ENCODE data around the gene NDFIP1.

Gene NDFIP1, protein sequence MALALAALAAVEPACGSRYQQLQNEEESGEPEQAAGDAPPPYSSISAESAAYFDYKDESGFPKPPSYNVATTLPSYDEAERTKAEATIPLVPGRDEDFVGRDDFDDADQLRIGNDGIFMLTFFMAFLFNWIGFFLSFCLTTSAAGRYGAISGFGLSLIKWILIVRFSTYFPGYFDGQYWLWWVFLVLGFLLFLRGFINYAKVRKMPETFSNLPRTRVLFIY

DNA sequence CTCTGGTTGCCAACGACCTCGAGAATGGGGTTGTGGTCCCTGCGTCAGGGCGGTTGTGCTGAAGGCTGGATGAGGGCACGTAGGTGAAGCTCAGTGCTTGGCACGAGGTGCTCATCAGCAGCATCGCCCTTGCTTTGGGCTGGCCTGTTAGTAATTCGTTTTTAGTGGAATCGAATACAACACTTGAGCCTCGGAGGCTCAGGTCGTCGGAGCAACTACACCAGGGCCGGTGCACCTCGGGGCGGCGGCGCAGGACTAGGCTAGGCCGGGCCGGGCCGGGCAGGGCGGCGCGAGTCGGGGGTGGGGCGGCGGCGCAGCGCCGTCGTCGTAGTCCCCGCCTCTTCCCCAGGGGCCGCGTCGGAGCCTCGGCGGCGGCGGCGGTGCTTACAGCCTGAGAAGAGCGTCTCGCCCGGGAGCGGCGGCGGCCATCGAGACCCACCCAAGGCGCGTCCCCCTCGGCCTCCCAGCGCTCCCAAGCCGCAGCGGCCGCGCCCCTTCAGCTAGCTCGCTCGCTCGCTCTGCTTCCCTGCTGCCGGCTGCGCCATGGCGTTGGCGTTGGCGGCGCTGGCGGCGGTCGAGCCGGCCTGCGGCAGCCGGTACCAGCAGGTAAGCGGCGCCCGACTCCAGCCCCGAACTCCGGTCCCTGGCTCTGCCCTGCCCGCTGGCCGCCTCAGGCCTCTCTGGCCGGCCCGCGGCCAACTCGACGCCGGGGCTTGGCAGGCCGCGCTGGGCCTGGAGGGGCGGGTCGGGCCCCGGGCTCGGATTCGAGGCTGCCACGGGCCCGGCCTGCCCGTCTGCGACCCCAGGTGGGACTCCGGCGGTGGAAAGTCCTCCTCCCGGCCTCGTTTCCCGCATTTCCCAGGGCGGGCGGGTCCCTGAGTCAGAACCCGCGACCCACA, at the start of gene NDFIP1:
Gene NDFIP1, plus strand, starts transcription at position 348 of the 899 bp plus-strand sequence. Its CDS starts 196 bp downstream, at position 544.
- DNase-seq = peak; percentile 87

DNA sequence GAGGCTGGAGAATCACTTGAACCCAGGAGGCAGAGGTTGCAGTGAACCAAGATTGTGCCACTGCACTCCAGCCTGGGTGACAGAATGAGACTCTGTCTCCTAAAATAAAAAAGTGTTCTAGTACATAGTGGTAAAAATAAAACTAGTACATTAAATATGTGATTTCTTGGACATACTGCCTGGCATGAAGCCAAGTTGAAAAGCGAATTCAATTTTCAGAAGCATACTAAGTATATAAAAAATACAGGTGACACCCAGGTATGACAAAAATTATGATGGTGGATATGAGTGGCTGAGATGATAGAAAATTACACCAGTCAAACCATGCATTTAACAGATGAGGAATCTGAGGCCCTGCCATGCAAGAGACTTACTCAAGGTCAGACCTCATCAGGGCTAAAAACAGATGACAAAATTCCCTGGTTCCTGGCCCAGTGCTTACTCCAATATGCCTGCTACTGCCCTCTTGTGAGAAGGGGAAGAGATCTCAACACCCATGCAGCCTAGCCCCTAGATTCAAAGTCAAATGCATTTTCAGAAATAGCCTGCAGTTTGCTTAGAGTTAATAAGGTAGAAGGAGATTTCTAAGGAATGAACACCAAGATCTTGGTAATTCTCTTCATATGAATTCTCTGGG, 49.2 kb upstream of the NDFIP1 start:
- DNase-seq = no peak

DNA sequence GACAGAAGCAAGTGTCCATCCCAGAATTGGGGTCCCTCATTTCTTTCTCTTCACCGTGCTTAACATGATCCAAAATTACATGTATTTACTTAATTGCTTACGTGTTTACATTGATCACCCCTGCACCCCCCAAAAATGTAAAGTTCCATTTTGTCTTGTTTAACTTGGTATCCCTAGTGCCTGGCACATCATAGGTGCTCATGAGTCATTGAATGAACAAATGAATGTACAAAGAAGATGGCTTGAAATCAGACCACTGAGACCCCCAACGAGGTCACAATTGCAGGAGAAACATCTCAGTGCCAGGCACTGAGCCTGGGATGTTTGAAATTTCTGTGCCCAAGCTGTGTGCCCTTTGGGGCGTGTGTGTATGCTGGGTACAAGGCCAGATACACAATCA, 45.2 kb upstream of the NDFIP1 start:
- no peak for DNase-seq

DNA sequence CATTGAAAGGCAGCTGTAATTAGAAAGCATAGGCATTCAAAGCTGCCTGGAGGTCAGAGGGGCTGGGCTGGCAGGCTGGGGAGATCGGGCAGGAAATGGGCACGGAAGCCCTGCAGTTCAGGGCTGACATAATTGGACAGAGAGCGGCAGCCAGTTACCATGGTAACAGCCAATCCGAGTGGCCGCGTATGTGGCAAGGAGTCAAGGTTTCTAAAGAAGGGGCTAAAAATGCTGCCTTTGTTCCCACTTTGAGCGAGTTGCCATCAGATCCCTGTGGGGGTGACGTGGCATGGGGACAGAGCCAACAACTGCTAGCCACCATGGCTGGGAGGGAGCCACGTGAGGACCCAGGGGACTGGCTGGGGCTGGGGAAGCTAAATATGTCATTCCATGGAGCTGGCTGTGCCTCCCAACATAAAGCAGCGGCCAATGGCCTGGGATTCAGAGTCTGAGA, 44.7 kb upstream of the NDFIP1 start:
- DNase-seq = peak; percentile 52

DNA sequence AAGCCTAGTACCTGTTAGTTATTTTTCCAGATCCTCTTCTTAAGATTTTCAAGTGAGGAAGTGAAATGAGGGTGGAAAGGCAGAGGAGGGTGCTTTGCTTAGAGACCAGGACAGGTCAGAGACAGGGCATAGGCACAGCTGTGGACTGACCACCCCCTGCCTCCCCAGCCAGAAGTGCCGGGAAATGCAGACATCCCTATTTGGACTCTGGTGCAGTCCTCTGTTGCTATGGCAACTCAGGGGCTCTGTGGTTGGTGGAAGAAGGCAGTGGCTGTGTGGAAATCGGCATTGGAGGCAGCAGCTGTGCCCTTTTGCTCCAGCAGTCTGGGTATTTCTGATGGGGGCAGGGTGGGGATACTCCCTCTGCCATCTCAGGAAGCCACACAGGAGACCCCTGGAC, 43.3 kb upstream of the NDFIP1 start:
- no peak for DNase-seq

DNA sequence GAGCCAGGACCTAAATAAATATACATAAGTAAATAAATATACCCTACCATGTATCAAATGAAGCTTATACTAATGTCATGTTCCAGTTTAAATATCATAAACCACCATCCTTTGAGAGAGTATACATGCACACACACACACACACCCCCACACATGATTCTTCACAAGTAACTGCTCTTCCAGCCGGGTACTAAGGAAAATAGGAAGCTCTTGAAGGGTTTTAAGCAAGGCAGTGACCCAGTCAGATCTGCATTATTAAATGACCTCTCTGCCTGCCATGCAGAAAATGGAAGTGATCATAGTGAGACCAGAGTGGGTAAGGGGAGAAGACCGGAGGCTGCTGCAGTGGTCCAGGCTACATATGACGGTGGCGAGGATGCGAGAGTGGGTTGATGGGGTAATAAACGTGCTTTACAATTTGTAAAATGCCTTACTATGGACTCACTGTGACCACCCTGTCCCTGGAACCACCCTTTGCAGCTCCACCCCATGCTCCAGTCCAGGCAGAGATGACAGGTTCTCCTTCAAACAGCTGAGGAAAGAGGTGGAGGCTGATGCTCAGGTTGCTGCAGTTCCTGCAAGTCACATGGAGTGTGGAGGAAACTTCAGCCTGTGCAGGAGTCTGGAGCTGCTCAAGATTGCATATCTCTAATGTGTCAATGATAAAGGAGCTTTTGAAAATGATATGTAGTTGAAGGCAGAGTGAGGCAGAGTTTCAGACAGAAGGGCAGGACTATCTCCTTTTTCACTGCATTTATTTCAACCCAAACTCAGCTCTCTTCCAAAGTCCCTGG, 38.8 kb upstream of the NDFIP1 start:
- no peak for DNase-seq

DNA sequence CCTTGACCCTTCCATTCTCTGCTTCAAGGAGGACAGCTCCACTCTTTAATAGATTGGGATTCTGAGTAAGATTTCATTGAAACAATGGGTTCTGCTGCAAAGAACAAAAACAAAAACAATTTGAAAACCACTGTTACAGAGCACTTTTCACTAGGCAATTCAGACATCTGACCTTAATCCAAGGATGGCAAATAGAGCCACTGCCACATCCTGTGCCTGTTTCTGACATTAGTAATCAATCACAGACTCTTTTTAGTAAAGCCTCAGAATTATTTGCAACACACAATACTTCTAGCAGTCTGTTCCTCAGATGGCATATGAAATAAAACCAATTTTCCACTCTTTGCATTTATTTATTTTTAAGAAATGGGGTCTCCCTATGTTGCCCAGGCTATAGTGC, 37.8 kb upstream of the NDFIP1 start:
- DNase-seq = no peak

DNA sequence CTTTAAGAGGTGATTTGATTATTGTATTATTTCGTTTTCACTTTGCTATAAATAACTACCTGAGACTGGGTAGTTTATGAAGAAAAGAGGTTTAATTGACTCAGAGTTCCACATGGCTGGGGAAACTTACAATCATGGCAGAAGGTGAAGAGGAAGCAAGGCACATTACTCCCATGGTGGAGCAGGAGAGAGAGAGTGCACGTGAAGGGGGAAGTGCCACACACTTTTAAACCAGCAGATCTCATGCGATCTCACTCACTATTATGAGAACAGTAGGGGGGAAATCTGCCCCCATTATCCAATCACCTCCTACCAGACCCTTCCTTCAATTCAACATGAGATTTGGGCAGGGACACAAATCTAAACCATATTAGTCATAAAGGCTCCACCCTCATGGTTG, 36.1 kb upstream of the NDFIP1 start:
- no peak for DNase-seq

DNA sequence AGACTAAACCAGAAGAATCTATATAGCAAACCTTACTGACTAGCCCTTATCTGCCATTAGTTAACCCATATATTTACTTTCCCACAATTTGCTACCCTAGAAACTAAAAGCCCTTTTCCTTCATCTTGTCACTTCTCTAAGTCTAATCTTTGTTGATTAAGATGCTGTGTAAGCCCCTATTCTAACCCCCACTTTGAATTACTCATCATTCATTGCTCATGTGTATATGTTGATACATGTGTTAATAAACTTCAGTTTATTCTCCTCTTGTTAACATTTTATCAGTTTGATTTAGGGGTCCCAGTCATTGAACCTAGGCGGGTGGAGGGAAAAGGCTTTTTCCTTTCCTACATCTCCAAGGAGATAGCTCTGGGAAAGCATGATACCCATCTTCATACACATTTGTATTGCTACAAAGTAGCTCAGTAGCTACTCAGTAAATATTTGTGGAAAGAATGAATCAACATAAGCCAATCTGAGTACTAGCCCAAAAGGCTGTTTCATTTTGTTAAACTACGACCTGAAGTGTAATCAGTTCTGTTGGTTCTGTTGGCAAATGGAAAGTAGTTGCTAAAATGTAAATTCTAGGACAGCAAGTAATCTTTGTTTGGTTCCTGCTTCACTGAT, 35.1 kb upstream of the NDFIP1 start:
- no peak for DNase-seq

DNA sequence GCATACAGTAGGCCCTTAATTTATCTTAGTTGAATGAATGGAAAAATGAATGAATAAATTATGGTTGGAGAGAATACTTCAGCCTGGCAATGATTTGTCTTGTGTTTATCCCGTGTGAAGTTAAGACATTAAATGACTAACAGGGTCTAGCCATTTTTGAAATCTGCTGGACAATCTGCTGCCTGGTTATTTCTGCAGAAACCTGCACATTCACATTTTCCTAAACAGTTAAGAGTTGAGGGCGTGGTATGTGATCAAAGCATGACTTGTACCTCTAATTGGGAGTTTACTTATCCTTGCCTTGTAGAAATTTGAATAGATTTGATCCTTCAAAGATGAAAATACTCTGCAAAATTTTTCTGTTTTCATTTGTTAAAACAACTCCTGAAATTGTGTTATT, 34.6 kb upstream of the NDFIP1 start:
- DNase-seq = no peak

DNA sequence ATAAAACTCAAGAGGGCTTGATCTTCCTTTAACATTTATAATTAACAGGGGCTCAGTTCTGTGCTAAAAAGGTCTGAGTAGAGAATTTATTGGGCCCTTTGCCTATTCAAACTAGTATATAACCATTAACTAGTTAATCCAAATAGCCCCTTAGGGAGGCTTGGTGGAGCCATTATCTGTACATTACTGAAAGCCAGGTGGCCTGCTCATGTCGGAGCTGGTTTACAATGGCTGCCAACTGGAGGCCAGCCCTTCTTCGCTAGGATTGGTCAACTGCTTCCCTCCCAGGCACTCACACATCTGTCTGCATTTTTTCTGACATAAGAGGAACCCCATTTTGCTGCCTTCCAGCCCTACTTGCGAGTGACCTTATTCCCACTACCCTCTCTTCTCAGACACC, 30.4 kb upstream of the NDFIP1 start:
- no peak for DNase-seq

DNA sequence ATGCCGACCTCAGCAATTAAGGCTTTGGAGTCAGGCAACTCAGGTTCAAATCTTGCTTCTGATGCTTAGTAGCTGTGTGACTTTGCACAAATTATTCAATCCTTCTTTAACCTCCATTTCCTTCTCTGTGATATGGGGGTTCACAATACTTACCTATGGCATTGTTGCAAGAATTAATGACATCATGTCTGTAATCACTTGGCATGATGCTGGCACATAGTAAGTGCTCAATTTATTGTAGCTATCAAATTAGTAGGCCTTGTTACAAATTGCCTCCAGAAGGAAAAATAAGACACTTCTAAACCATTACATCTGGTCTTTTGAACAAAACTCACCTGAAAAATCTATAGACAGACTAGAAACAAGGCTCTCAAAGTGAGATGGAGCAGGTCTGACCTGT, 29.9 kb upstream of the NDFIP1 start:
- no peak for DNase-seq

DNA sequence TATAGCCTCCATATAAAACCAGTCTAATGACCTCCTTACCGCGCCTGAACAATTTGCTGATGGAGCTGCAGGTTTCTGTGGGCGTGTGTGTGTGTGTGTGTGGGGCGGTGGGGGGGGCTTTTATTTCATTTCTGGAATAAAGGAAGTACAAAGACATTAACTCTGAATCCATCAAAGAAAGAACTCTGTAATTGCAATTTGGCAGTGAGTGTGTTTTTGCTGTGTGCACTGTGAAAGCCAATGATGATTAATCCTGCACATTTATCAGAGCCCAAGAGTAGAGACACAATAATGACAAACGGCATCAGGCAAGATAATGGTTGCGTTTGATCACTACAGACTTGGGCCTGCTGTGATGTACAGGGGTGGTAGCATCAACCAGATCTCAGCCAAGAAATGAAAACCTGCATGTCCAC, 29.3 kb upstream of the NDFIP1 start:
- no peak for DNase-seq

DNA sequence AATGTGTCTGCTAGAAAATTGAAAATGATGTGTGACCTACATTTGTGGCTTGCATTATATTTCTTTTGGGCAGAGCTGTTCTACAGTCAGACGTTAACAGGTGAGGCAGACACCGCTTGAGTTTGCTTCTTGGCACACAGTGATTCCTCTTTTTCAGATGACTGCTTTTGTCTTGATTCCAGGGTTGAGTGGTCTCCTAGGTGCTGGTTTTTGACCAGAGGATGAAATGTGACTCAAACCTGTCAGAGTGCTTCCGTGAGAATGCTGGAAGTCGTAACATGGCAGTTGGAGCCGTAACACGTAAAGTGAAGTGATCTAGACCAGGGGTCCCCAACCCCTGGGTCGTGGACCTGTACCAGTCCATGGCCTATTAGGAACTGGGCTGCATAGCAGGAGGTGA, 28.3 kb upstream of the NDFIP1 start:
- no peak for DNase-seq

DNA sequence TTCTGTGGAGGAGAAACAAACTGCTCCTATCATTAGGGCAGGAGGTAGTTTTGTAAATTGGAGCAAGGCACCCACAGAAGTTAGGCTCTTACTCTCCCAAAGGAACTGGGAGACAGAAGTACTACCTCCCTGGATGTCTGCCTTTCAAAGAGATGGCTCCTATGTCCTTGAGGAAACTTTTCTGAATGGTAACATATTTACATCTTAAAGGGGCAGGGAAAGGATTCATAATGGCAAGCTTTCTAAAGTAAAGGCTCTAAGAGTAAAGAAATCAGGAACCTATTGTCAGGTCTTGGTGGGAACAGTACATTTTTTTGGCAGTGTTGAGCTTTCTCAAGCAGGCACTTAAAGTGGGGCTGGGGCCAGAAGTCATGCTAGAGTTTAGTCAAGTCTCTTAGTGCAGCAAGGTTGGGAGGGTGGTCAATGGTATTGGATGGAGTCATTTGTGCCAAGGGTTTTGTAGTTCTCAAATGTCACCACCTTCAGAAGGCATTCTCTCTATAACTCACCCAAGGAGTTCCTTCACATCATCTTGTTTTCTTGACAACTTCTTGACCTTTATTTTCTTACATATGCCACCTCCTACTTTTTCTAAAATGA, 26.3 kb upstream of the NDFIP1 start:
- no peak for DNase-seq

DNA sequence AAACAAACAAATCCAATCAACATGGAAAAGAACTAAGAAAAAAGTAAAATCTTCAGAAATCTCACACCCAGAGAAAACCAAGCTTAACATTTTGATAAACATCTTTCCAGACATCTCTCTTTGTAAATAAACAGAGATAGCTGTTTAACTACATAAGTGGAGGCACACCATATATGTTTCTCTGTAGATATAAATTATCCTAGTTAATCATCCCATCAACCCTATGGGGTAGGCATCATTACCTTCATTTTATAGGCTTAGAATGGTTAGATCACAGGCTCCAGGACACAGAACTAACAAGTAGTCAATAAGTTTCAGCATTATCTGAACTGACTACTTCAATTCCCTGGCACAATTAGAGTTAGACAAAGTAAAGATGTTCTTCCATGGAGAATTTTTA, 22.4 kb upstream of the NDFIP1 start:
- no peak for DNase-seq

DNA sequence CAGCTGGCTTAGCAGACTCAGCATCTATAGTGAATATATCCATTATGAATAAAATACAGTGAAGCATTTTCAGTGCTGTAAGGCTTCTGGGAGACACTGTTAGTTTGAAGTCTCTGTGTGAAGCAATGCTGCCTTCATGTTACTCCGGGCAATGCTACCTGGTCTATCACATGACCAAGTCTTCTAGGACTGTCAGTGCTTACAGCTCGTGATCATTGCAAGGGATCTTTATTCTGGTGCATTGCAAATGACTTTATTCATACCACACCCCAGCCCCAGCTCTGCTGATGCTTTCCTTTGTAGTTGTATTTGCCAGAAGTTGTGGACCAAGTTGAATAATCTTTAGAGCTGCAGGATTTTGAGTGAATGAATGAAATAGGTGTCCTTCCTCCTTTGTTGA, 21.9 kb upstream of the NDFIP1 start:
- DNase-seq = no peak

DNA sequence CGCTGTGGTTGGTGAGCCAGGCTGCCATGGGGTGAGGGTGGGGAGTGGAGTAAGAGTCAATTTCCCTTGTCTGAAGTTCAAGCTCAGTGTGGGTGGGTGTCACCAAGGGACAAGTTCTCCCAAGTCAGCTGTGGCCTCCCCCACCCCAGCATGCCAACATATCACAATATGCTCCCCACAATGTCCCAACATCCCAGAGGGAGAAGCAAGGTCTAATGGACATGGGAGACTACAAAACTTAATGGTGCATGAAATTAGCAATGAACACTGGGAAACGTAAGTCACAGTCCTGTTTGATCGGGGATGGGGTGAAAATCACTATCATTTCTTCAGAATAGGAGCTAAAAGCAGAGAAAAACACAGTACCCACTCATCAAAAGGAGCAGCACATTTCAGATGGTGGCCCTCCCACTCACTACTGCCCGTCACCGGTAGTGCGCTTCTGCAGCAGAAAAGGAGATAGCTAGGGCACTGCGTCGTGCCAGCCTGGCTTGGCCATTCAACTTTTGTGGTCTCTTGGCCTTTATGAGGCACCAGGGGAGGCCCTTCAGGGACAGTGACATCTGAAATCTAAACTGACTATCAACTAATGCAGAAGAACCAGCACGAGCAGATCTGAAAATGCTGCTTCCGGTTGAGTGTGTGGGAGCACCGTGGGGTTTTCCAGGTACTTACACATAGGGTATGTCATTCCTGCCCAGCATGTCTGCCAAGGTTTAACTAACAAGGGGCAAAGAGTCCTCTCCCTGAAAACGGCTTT, 20.5 kb upstream of the NDFIP1 start:
- DNase-seq = peak; percentile 66

DNA sequence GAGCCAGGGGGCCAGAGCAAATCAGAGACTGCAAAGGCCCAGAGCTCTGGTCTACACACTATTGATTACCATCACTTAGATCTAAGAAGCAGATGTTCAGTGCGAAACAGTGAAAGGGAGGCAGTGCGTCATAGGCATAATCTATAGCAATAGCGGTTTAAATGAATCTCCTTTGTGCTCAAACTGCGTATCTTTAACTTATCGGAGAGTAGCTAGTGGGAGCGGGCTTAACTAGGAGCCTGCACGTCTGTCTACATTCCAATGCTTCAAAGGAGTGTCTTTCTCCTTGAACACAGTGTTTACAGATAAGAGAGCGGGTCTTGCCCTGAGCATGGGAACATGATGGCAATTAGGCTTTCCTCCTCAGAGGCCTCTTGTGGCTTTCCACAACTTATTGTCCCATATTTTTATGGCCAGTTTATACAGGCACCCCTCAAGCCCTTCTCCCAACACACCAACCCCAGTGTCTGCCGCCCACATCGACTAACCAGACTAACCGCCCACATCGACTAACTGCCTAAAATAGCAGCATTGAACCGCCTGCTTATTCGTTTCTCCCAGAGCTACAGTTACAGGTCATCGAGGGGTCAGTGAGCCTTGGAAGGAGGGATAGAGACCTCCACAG, 19.6 kb upstream of the NDFIP1 start:
- DNase-seq = peak; percentile 25

DNA sequence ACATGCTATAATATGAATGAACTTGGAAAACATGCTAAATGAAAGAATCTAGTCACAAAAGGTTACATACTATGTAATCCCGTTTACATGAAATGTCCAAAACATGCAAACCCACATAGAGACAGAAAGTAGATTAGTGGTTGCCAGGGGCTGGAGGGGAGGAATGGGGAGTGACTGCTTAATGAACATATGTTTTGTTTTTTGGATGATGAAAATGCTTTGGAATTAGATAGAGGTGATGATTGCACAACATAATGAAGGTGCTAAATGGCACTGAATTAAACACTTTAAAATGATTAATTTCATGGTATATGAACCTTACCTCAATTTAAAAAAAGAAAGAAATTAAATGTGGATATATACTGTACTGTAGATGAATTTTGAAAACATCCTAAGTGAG, 17.6 kb upstream of the NDFIP1 start:
- no peak for DNase-seq

DNA sequence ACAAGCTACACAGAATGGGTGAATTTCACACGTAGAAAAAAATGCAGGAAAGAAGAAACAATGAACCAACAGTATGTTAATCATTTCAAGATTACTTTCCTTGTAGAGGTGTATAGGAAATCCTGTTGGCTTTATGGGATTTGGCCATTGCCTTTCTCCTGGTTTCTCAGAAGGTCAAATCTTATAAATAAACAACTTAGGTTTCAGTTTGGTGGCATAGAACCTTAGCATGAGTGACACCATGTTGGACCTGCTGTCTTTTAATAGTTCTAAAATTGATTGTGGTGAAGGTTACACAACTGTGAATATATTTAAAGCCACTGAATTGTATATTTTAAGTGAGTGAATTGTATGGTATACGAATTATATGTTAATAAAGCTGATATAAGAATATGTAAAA, 16.7 kb upstream of the NDFIP1 start:
- no peak for DNase-seq

Measured in CD4-positive, alpha-beta T cell treated with Interleukin-21 for 1 hour (primary cell).